ENCODE data around the gene CLNK.

The CLNK gene

GRCh38 chr4:10441512-10441911, 243.1 kb downstream of the CLNK start:
- Histone ChIP-seq H3K27ac (no peak overlapping the region), H3K9me3 (peaks cover 7 to 43% (median 31%) of the 10 kb centered on the region in 3 donors), H3K4me3 (no peak overlapping the region), H3K27me3 (no peaks in the 10 kb centered on the region), H3K36me3 (peaks cover 20 to 26% (median 23%) of the 10 kb centered on the region in 3 donors), H3K4me1 (no peaks in the 10 kb centered on the region)
- no peak for DNase-seq
- TF ChIP-seq CTCF (IDR thresholded peaks at IDR 0.05) = no peak
- intact Hi-C loops (cut with DNase I; ENCODE audit: low total_unique reads) = no loop called here

- H3K27me3 ChIP-seq = no peaks in the 10 kb centered on the region
These were observed 245.6 kb downstream of the CLNK start for GRCh38 chr4:10438924-10439323.

GRCh38 chr4:10437735-10438134, 246.8 kb downstream of the CLNK start:
- H3K36me3 ChIP-seq = no peaks in the 10 kb centered on the region
- no peak for DNase-seq
- H3K27ac ChIP-seq = no peak overlapping the region
- H3K4me3 ChIP-seq = no peak overlapping the region
- H3K4me1 ChIP-seq = no peaks in the 10 kb centered on the region
- H3K27me3 ChIP-seq = no peaks in the 10 kb centered on the region
- intact Hi-C loops (cut with DNase I; ENCODE audit: low total_unique reads) = no loop called here
- TF ChIP-seq CTCF (IDR thresholded peaks at IDR 0.05) = no peak
- peaks cover under 1 to 9% (median 6%) of the 10 kb centered on the region in 3 donors for H3K9me3 ChIP-seq

More at GRCh38 chr4:10438924-10439323, 245.6 kb downstream of the CLNK start:
- no peak for DNase-seq
- Histone ChIP-seq H3K27ac (no peak overlapping the region), H3K9me3 (peaks cover 7 to 18% (median 12%) of the 10 kb centered on the region in 3 donors), H3K4me1 (no peaks in the 10 kb centered on the region), H3K4me3 (no peak overlapping the region), H3K36me3 (no peaks in the 10 kb centered on the region)
- intact Hi-C loops (cut with DNase I; ENCODE audit: low total_unique reads) = no loop called here
- no peak for TF ChIP-seq CTCF (IDR thresholded peaks at IDR 0.05)

All from tibial artery (tissue), 4 donors.